ENCODE results near the gene C22orf31.

The C22orf31 gene

DNA sequence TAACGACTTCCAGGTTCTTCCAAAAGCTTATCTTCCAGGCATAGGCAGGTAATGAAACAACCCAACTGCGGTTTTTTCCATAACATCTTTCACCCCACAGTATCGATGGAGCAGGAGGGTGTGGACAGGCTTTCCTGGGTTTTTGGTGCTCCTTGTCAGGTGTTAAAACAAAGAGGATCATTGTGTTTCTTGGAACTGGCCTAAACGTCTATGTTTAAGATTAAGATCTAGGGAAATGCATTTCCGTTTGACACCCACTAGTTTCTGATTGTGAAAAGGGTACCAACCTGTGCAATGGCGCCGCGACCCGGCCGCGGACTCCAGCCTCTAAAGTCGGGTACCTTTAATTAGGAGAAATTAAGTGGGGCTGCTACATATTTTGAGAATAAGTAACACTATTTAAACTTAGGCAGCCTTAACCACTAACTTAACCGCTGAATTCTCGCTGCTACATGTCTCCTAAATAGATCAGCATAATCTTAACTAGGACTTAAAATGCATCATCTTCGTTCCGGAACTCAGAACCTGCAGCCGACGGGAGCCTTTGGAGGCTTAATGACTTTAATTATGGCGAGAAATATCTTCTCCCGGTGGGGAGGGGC, 31.5 kb downstream of the C22orf31 start:
- no peaks in the 10 kb centered on the region for H3K4me1 ChIP-seq (ENCODE audit: low read length)
- no peaks in the 10 kb centered on the region for H3K27me3 ChIP-seq (replicated peaks; ENCODE audit: insufficient read depth, low read length)
- DNase-seq: no peak
- TF ChIP-seq EZH2phosphoT487 (IDR thresholded peaks at IDR 0.05; ENCODE audit: low read length) (no peak), CTCF (IDR thresholded peaks at IDR 0.05; ENCODE audit: low read length) (no peak), EZH2 (optimal IDR thresholded peaks at IDR 0.05; ENCODE audit: low read depth, low read length) (no peak)
- H3K4me2 ChIP-seq (ENCODE audit: low read depth, low read length): no peak overlapping the region
- H3K36me3 ChIP-seq (replicated peaks; ENCODE audit: insufficient read depth, low read length): no peaks in the 10 kb centered on the region
- no peak overlapping the region for H3K9ac ChIP-seq (ENCODE audit: low read length)
- H3K9me2 ChIP-seq (replicated peaks; ENCODE audit: insufficient read depth, low read length): no peaks in the 10 kb centered on the region
- no peaks in the 10 kb centered on the region for H3F3A ChIP-seq (ENCODE audit: insufficient read depth, low read length)
- H2AFZ ChIP-seq (ENCODE audit: low read length): no peak overlapping the region
- H3K4me3 ChIP-seq (ENCODE audit: low read length): no peak overlapping the region
- no peaks in the 10 kb centered on the region for H3K9me3 ChIP-seq (replicated peaks; ENCODE audit: insufficient read depth, low read length)
- no peak overlapping the region for H3K27ac ChIP-seq (ENCODE audit: low read length)
- H3K79me2 ChIP-seq (ENCODE audit: low read length): no peaks in the 10 kb centered on the region
- no peaks in the 10 kb centered on the region for H4K20me1 ChIP-seq (ENCODE audit: insufficient read depth, low read length)

GRCh38 chr22:29029202-29030000, 32.2 kb downstream of the C22orf31 start:
- Histone ChIP-seq H3K27ac (ENCODE audit: low read length) (no peak overlapping the region), H3K36me3 (replicated peaks; ENCODE audit: insufficient read depth, low read length) (no peaks in the 10 kb centered on the region), H3K27me3 (replicated peaks; ENCODE audit: insufficient read depth, low read length) (no peaks in the 10 kb centered on the region), H2AFZ (ENCODE audit: low read length) (no peak overlapping the region), H3K9ac (ENCODE audit: low read length) (no peak overlapping the region), H3F3A (ENCODE audit: insufficient read depth, low read length) (no peaks in the 10 kb centered on the region), H4K20me1 (ENCODE audit: insufficient read depth, low read length) (no peaks in the 10 kb centered on the region), H3K9me3 (replicated peaks; ENCODE audit: insufficient read depth, low read length) (no peaks in the 10 kb centered on the region), H3K4me3 (ENCODE audit: low read length) (no peak overlapping the region), H3K9me2 (replicated peaks; ENCODE audit: insufficient read depth, low read length) (no peaks in the 10 kb centered on the region), H3K4me1 (ENCODE audit: low read length) (no peaks in the 10 kb centered on the region), H3K4me2 (ENCODE audit: low read depth, low read length) (no peak overlapping the region), H3K79me2 (ENCODE audit: low read length) (no peaks in the 10 kb centered on the region)
- DNase-seq: no peak
- TF ChIP-seq CTCF (IDR thresholded peaks at IDR 0.05; ENCODE audit: low read length) (no peak), EZH2 (optimal IDR thresholded peaks at IDR 0.05; ENCODE audit: low read depth, low read length) (no peak), EZH2phosphoT487 (IDR thresholded peaks at IDR 0.05; ENCODE audit: low read length) (no peak)

DNA sequence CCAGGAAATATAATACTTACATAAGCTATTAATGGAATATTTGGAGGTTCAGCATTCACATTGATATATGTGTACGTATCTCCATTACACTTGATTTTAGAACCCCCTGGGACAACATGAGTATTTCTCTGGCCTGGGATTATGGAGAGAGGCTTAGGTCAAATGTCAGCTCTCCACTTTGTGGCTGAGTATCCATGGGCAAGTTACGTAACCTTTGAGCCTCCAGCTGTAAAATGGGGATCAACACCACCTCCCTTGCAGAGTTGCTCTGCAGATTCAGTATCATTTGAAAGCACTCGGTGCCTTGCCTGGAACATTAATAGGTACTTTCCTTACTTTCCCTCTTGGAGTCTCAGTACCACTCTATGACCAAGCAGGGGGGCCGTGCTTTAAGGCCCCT, 33.2 kb downstream of the C22orf31 start:
- Histone ChIP-seq H3K27me3 (replicated peaks; ENCODE audit: insufficient read depth, low read length) (no peaks in the 10 kb centered on the region), H3K9ac (ENCODE audit: low read length) (no peak overlapping the region), H3K27ac (ENCODE audit: low read length) (no peak overlapping the region), H3K9me2 (replicated peaks; ENCODE audit: insufficient read depth, low read length) (no peaks in the 10 kb centered on the region), H3K4me1 (ENCODE audit: low read length) (no peaks in the 10 kb centered on the region), H3K4me3 (ENCODE audit: low read length) (no peak overlapping the region), H3K36me3 (replicated peaks; ENCODE audit: insufficient read depth, low read length) (no peaks in the 10 kb centered on the region), H3K9me3 (replicated peaks; ENCODE audit: insufficient read depth, low read length) (no peaks in the 10 kb centered on the region), H2AFZ (ENCODE audit: low read length) (no peak overlapping the region), H3K79me2 (ENCODE audit: low read length) (no peaks in the 10 kb centered on the region), H3K4me2 (ENCODE audit: low read depth, low read length) (no peak overlapping the region), H3F3A (ENCODE audit: insufficient read depth, low read length) (no peaks in the 10 kb centered on the region), H4K20me1 (ENCODE audit: insufficient read depth, low read length) (no peaks in the 10 kb centered on the region)
- TF ChIP-seq EZH2 (optimal IDR thresholded peaks at IDR 0.05; ENCODE audit: low read depth, low read length) (no peak), EZH2phosphoT487 (IDR thresholded peaks at IDR 0.05; ENCODE audit: low read length) (no peak), CTCF (IDR thresholded peaks at IDR 0.05; ENCODE audit: low read length) (no peak)
- DNase-seq: no peak

Data from MM.1S (cell line).